ENCODE data around the gene MAP7D3. TPM values are rescaled to one million over a fixed set of nuclear protein-coding genes. Genes with fewer than 3 reads are reported as not detected.

Gene MAP7D3
- total RNA-seq, 1 experiment from 2014 or later: 15.0 TPM

GRCh38 chrX:136214551-136214950 is 36.6 kb downstream of the MAP7D3 start:
- TF ChIP-seq EZH2phosphoT487 (IDR thresholded peaks at IDR 0.05; ENCODE audit: borderline replicate concordance): no peak
- H3K9me2 ChIP-seq (ENCODE audit: insufficient read depth): no peaks in the 10 kb centered on the region
- no peak overlapping the region for H2AFZ ChIP-seq (ENCODE audit: low read depth, low read length, poor library complexity, severe bottlenecking)
- ATAC-seq (peak; percentile 36; the same call in 1 of the 2 replicates), DNase-seq (ENCODE audit: low read depth, low spot score) (no peak)
- H3K4me3 ChIP-seq (replicated peaks in 1 of 2; ENCODE audit: low read depth in 1 of 2, low read length in 2 of 2): no peak overlapping the region
- no peak overlapping the region for H3K27ac ChIP-seq (ENCODE audit: low read depth, low read length)
- intact Hi-C loops (cut with micrococcal nuclease): no loop called here
- H3K79me2 ChIP-seq (ENCODE audit: insufficient read depth, low read length): no peaks in the 10 kb centered on the region
- ChIA-PET CTCF (no interaction called here), POLR2A (no interaction called here), RAD21 (ENCODE audit: low non-redundant PET in 1 of 2, low total read pairs in 2 of 2, uncharacterized antibody in 2 of 2, unreplicated experiment in 2 of 2) (no interaction called here)
- no peaks in the 10 kb centered on the region for H3K9me3 ChIP-seq (ENCODE audit: control insufficient read depth in 1 of 2, insufficient read depth in 1 of 2, low read depth in 1 of 2, low read length in 2 of 2)
- H4K20me1 ChIP-seq (ENCODE audit: insufficient read depth): no peaks in the 10 kb centered on the region
- peaks cover 0 to 8% of the 10 kb centered on the region in 2 experiments; a peak in 1 of 4 replicates for H3K4me1 ChIP-seq (ENCODE audit: control insufficient read depth in 1 of 2, insufficient read depth in 2 of 2, low read length in 2 of 2)
- peaks cover 0 to 3% of the 10 kb centered on the region in 2 experiments; a peak in 2 of 4 replicates for H3K36me3 ChIP-seq (ENCODE audit: control insufficient read depth in 1 of 2, insufficient read depth in 2 of 2, low read length in 2 of 2)
- H3K9ac ChIP-seq (ENCODE audit: low read length): no peak overlapping the region
- H3K27me3 ChIP-seq (ENCODE audit: insufficient read depth, low read length): no peaks in the 10 kb centered on the region
- H3K4me2 ChIP-seq (ENCODE audit: low read length): no peak overlapping the region
- no TSS peak for BruUV-seq (replicated peaks)

- POLR2A ChIA-PET: no interaction called here
- Histone ChIP-seq H3K27me3 (ENCODE audit: insufficient read depth, low read length) (no peaks in the 10 kb centered on the region), H3K79me2 (ENCODE audit: insufficient read depth, low read length) (no peaks in the 10 kb centered on the region), H3K4me3 (replicated peaks in 1 of 2; ENCODE audit: low read depth in 1 of 2, low read length in 2 of 2) (no peak overlapping the region), H3K36me3 (ENCODE audit: control insufficient read depth in 1 of 2, insufficient read depth in 2 of 2, low read length in 2 of 2) (no peaks in the 10 kb centered on the region; a peak in 1 of 4 replicates), H3K4me1 (ENCODE audit: control insufficient read depth in 1 of 2, insufficient read depth in 2 of 2, low read length in 2 of 2) (peaks cover 0 to 7% of the 10 kb centered on the region in 2 experiments; a peak in 1 of 4 replicates), H4K20me1 (ENCODE audit: insufficient read depth) (no peaks in the 10 kb centered on the region), H3K9ac (ENCODE audit: low read length) (no peak overlapping the region), H3K9me2 (ENCODE audit: insufficient read depth) (no peaks in the 10 kb centered on the region), H3K27ac (ENCODE audit: low read depth, low read length) (no peak overlapping the region), H2AFZ (ENCODE audit: low read depth, low read length, poor library complexity, severe bottlenecking) (no peak overlapping the region), H3K4me2 (ENCODE audit: low read length) (no peak overlapping the region), H3K9me3 (ENCODE audit: control insufficient read depth in 1 of 2, insufficient read depth in 1 of 2, low read depth in 1 of 2, low read length in 2 of 2) (no peaks in the 10 kb centered on the region)
- CTCF ChIA-PET: no interaction called here
- DNase-seq (ENCODE audit: low read depth, low spot score) (no peak), ATAC-seq (no peak)
- intact Hi-C loops (cut with micrococcal nuclease): no loop called here
- RAD21 ChIA-PET (ENCODE audit: low non-redundant PET in 1 of 2, low total read pairs in 2 of 2, uncharacterized antibody in 2 of 2, unreplicated experiment in 2 of 2): no interaction called here
- TF ChIP-seq CEBPB (IDR thresholded peaks at IDR 0.05; ENCODE audit: low read depth) (no peak), FOSL1 (IDR thresholded peaks at IDR 0.05; ENCODE audit: low read depth) (no peak), ELF1 (IDR thresholded peaks at IDR 0.05; ENCODE audit: borderline replicate concordance, low read depth) (no peak), ZBTB33 (IDR thresholded peaks at IDR 0.05; ENCODE audit: extremely low read depth, insufficient replicate concordance, low read length) (no peak), SIN3A (IDR thresholded peaks at IDR 0.05; ENCODE audit: low read depth) (no peak), MAX (IDR thresholded peaks at IDR 0.05) (no peak), RAD21 (IDR thresholded peaks at IDR 0.05; ENCODE audit: low read depth) (no peak), SRF (IDR thresholded peaks at IDR 0.05; ENCODE audit: low read depth) (no peak), SP1 (IDR thresholded peaks at IDR 0.05; ENCODE audit: low read depth) (no peak)
- BruUV-seq (replicated peaks): no TSS peak
Observed at GRCh38 chrX:136212557-136213111, 38.6 kb downstream of the MAP7D3 start.

All from HCT116 (cell line).